HEK293 (cell line): ENCODE results near the gene LRP1.

Experiments
- BCL11A ChIP-seq: fragments of 450-650 bp; formaldehyde crosslinking; IDR thresholded peaks from 2 replicates; pipeline ENCODE4 v1.5.1; 2016; ENCODE audit warnings: low read depth, missing biosample characterization, missing genetic modification characterization
- BCL11B ChIP-seq: fragments of 450-650 bp; formaldehyde crosslinking; IDR thresholded peaks from 2 replicates; pipeline ENCODE4 v1.5.1; 2016; ENCODE audit warnings: low read depth, missing biosample characterization, missing genetic modification characterization
- EGR2 ChIP-seq: fragments of 450-650 bp; formaldehyde crosslinking; IDR thresholded peaks from 2 replicates; pipeline ENCODE4 v1.5.1; 2016; ENCODE audit warnings: low read depth, missing biosample characterization, missing genetic modification characterization
- GFI1B ChIP-seq: fragments of 450-650 bp; formaldehyde crosslinking; IDR thresholded peaks from 2 replicates; pipeline ENCODE4 v1.5.1; 2016; ENCODE audit warnings: missing biosample characterization, missing genetic modification characterization
- KLF10 ChIP-seq: fragments of 450-650 bp; IDR thresholded peaks from 2 replicates; pipeline ENCODE4 v1.5.1; 2018; ENCODE audit warnings: missing biosample characterization, mild to moderate bottlenecking, missing genetic modification characterization
- KLF16 ChIP-seq: fragments of 450-650 bp; formaldehyde crosslinking; IDR thresholded peaks from 2 replicates; pipeline ENCODE4 v1.5.1; 2017; ENCODE audit warnings: missing biosample characterization, missing genetic modification characterization
- KLF9 ChIP-seq: fragments of 450-650 bp; formaldehyde crosslinking; IDR thresholded peaks from 2 replicates; pipeline ENCODE4 v1.5.1; 2016; ENCODE audit warnings: missing biosample characterization, missing genetic modification characterization, low read depth
- MZF1 ChIP-seq: fragments of 450-650 bp; formaldehyde crosslinking; IDR thresholded peaks from 2 replicates; pipeline ENCODE4 v1.5.1; 2017; ENCODE audit warnings: missing biosample characterization, missing genetic modification characterization, borderline replicate concordance
- OSR2 ChIP-seq: fragments of 450-650 bp; formaldehyde crosslinking; IDR thresholded peaks from 2 replicates; pipeline ENCODE4 v1.5.1; 2016; ENCODE audit warnings: missing biosample characterization, missing genetic modification characterization
- SCRT2 ChIP-seq: fragments of 450-650 bp; formaldehyde crosslinking; IDR thresholded peaks from 2 replicates; pipeline ENCODE4 v1.5.1; 2016; ENCODE audit warnings: missing biosample characterization, missing genetic modification characterization
- ZBTB17 ChIP-seq: fragments of 450-650 bp; formaldehyde crosslinking; IDR thresholded peaks from 2 replicates; pipeline ENCODE4 v1.5.1; 2016; ENCODE audit warnings: missing biosample characterization, missing genetic modification characterization
- ZEB2 ChIP-seq: fragments of 450-650 bp; formaldehyde crosslinking; IDR thresholded peaks from 2 replicates; pipeline ENCODE4 v1.5.1; 2016; ENCODE audit warnings: missing biosample characterization, missing genetic modification characterization
- ZFHX2 ChIP-seq: fragments of 450-650 bp; formaldehyde crosslinking; conservative IDR thresholded peaks from 2 replicates; pipeline ENCODE4 v1.5.1; 2016; ENCODE audit warnings: missing biosample characterization, missing genetic modification characterization
- ZFP37 ChIP-seq: fragments of 450-650 bp; formaldehyde crosslinking; IDR thresholded peaks from 2 replicates; pipeline ENCODE4 v1.5.1; 2016; ENCODE audit warnings: missing biosample characterization, missing genetic modification characterization
- ZFP69B ChIP-seq: fragments of 450-650 bp; formaldehyde crosslinking; IDR thresholded peaks from 2 replicates; pipeline ENCODE4 v1.5.1; 2016; ENCODE audit warnings: missing biosample characterization, missing genetic modification characterization
- ZNF133 ChIP-seq: fragments of 450-650 bp; formaldehyde crosslinking; IDR thresholded peaks from 2 replicates; pipeline ENCODE4 v1.5.1; 2016; ENCODE audit warnings: missing biosample characterization, missing genetic modification characterization
- ZNF169 ChIP-seq: fragments of 450-650 bp; formaldehyde crosslinking; IDR thresholded peaks from 2 replicates; pipeline ENCODE4 v1.5.1; 2016; ENCODE audit warnings: missing biosample characterization, missing genetic modification characterization
- ZNF184 ChIP-seq: fragments of 450-650 bp; IDR thresholded peaks from 2 replicates; pipeline ENCODE4 v1.5.1; 2018; ENCODE audit warnings: missing biosample characterization, mild to moderate bottlenecking, missing genetic modification characterization
- ZNF19 ChIP-seq: fragments of 450-650 bp; formaldehyde crosslinking; IDR thresholded peaks from 2 replicates; pipeline ENCODE4; 2016; ENCODE audit warnings: missing biosample characterization, missing genetic modification characterization, low read depth
- ZNF292 ChIP-seq: fragments of 450-650 bp; formaldehyde crosslinking; IDR thresholded peaks from 2 replicates; pipeline ENCODE4 v1.5.1; 2016; ENCODE audit warnings: low read depth, missing biosample characterization, missing genetic modification characterization, borderline replicate concordance
- ZNF366 ChIP-seq: fragments of 450-650 bp; formaldehyde crosslinking; conservative IDR thresholded peaks from 2 replicates; pipeline ENCODE4 v1.5.1; 2016; ENCODE audit warnings: missing biosample characterization, missing genetic modification characterization
- ZNF514 ChIP-seq: fragments of 450-650 bp; formaldehyde crosslinking; IDR thresholded peaks from 2 replicates; pipeline ENCODE4 v1.5.1; 2016; ENCODE audit warnings: missing biosample characterization, missing genetic modification characterization
- ZNF600 ChIP-seq: fragments of 450-650 bp; formaldehyde crosslinking; IDR thresholded peaks from 2 replicates; pipeline ENCODE4 v1.5.1; 2016; ENCODE audit warnings: missing biosample characterization, missing genetic modification characterization
- ZNF623 ChIP-seq: fragments of 450-650 bp; formaldehyde crosslinking; IDR thresholded peaks from 2 replicates; pipeline ENCODE4 v1.5.1; 2016; ENCODE audit warnings: missing biosample characterization, missing genetic modification characterization
- ZNF629 ChIP-seq: fragments of 450-650 bp; formaldehyde crosslinking; IDR thresholded peaks from 2 replicates; pipeline ENCODE4 v1.5.1; 2017; ENCODE audit warnings: missing biosample characterization, missing genetic modification characterization
- ZNF660 ChIP-seq: fragments of 450-650 bp; IDR thresholded peaks from 2 replicates; pipeline ENCODE4 v1.5.1; 2018; ENCODE audit warnings: missing biosample characterization, mild to moderate bottlenecking, missing genetic modification characterization
- ZNF837 ChIP-seq: fragments of 450-650 bp; formaldehyde crosslinking; IDR thresholded peaks from 2 replicates; pipeline ENCODE4 v1.5.1; 2016; ENCODE audit warnings: missing biosample characterization, missing genetic modification characterization
- ZSCAN30 ChIP-seq: fragments of 450-650 bp; IDR thresholded peaks from 2 replicates; pipeline ENCODE4 v1.5.1; 2018; ENCODE audit warnings: missing biosample characterization, mild to moderate bottlenecking, missing genetic modification characterization, moderate library complexity
- TF ChIP-seq, protein P1 (sequence below): fragments of 450-650 bp; formaldehyde crosslinking; IDR thresholded peaks from 2 replicates; pipeline ENCODE4 v1.5.1; 2017; ENCODE audit warnings: missing biosample characterization, missing genetic modification characterization
- TF ChIP-seq, protein P2 (sequence below): fragments of 450-650 bp; formaldehyde crosslinking; IDR thresholded peaks from 2 replicates; pipeline ENCODE4 v1.5.1; 2016; ENCODE audit warnings: missing biosample characterization, missing genetic modification characterization
- TF ChIP-seq, protein P3 (sequence below): fragments of 450-650 bp; formaldehyde crosslinking; IDR thresholded peaks from 2 replicates; pipeline ENCODE4 v1.5.1; 2016; ENCODE audit warnings: missing biosample characterization, missing genetic modification characterization, borderline replicate concordance
- TF ChIP-seq, protein P4 (sequence below): fragments of 450-650 bp; formaldehyde crosslinking; IDR thresholded peaks from 2 replicates; pipeline ENCODE4 v1.5.0; 2017; ENCODE audit warnings: missing biosample characterization, missing genetic modification characterization, borderline replicate concordance

LRP1 gene

DNA sequence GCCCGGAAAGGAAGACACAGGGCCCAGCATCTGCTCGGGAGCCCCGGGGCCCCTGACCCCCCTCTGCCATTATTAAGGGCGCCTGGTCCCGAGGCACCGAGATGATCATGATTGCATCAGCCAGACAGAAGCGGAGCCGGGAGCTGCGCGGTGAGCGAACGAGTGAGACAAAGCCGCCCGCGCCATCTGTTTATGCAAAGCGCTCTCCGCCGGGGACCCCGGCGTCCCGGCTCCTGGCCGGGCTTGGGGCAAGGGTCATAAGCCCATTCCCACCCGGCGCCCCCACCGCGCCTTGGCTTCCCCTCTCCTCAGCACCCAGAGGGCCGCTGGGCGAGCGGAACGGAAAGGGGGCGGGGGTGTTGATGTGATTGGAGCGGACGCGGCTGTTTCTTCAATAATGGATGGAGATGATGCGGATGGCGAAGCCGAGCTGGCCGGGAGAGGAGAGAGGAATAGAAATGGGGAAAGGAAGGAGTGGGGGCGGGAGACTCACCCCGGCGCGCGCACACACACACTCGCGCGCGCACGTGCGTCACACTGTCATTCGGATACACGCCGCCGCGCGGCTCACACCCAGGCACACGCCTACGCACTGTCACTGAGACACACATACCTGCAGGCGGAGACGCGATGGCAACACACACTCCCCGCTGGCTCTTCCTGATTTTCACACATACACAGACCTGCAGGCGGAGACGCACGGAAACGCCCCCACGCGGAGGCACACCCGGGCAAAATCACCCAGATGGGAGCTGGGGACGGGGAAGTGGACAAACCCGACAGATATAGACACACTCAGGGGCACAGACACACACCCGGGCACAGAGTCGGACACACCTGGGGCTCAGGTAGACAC is 112.0 kb downstream of the LRP1 start (continued):
- 0 out of 2 replicates have a peak, but pooled peaks have one; percentile 70 for TF ChIP-seq ZNF184 (tag by site-specific recombination)
- no peak for TF ChIP-seq ZNF169 (tag by site-specific recombination)
- TF ChIP-seq, protein P1, sequence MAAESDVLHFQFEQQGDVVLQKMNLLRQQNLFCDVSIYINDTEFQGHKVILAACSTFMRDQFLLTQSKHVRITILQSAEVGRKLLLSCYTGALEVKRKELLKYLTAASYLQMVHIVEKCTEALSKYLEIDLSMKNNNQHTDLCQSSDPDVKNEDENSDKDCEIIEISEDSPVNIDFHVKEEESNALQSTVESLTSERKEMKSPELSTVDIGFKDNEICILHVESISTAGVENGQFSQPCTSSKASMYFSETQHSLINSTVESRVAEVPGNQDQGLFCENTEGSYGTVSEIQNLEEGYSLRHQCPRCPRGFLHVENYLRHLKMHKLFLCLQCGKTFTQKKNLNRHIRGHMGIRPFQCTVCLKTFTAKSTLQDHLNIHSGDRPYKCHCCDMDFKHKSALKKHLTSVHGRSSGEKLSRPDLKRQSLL (tag by site-specific recombination), result peak; percentile 49; the same call in 1 of the 2 replicates
- TF ChIP-seq ZNF19 (tag by site-specific recombination), result no peak
- peak; percentile 64 for TF ChIP-seq ZBTB17
- peak; percentile 6; the same call in 1 of the 2 replicates for TF ChIP-seq GFI1B (tag by site-specific recombination)
- peak; percentile 57 for TF ChIP-seq ZNF629 (tag by site-specific recombination)
- peak; percentile 51; the same call in 1 of the 2 replicates for TF ChIP-seq ZSCAN30 (tag by site-specific recombination)
- peak; percentile 85; the same call in 1 of the 2 replicates for TF ChIP-seq ZNF660
- TF ChIP-seq EGR2 (tag by site-specific recombination), result peak; percentile 95
- TF ChIP-seq ZFP69B (tag by site-specific recombination), result no peak
- TF ChIP-seq, protein P2, sequence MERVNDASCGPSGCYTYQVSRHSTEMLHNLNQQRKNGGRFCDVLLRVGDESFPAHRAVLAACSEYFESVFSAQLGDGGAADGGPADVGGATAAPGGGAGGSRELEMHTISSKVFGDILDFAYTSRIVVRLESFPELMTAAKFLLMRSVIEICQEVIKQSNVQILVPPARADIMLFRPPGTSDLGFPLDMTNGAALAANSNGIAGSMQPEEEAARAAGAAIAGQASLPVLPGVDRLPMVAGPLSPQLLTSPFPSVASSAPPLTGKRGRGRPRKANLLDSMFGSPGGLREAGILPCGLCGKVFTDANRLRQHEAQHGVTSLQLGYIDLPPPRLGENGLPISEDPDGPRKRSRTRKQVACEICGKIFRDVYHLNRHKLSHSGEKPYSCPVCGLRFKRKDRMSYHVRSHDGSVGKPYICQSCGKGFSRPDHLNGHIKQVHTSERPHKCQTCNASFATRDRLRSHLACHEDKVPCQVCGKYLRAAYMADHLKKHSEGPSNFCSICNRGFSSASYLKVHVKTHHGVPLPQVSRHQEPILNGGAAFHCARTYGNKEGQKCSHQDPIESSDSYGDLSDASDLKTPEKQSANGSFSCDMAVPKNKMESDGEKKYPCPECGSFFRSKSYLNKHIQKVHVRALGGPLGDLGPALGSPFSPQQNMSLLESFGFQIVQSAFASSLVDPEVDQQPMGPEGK (tag by site-specific recombination), result peak; percentile 90
- peak; percentile 16; the same call in 1 of the 2 replicates for TF ChIP-seq KLF10
- TF ChIP-seq BCL11B (tag by site-specific recombination), result peak; percentile 81
- TF ChIP-seq ZNF514 (tag by site-specific recombination), result no peak
- peak; percentile 84 for TF ChIP-seq ZEB2 (tag by site-specific recombination)
- TF ChIP-seq MZF1 (tag by site-specific recombination), result no peak
- TF ChIP-seq ZNF837 (tag by site-specific recombination), result peak; percentile 25; the same call in 1 of the 2 replicates
- TF ChIP-seq OSR2 (tag by site-specific recombination), result peak; percentile 81
- peak; percentile 86 for TF ChIP-seq KLF9 (tag by site-specific recombination)
- no peak for TF ChIP-seq SCRT2
- TF ChIP-seq KLF16 (tag by site-specific recombination), result peak; percentile 70
- no peak for TF ChIP-seq ZNF292 (tag by site-specific recombination)
- TF ChIP-seq ZNF600, result 0 out of 2 replicates have a peak, but pooled peaks have one; percentile 69
- no peak; the same call in 1 of the 2 replicates for TF ChIP-seq ZNF623 (tag by site-specific recombination)
- no peak for TF ChIP-seq ZNF133 (tag by site-specific recombination)
- peak; percentile 92 for TF ChIP-seq ZNF366 (tag by site-specific recombination)
- TF ChIP-seq BCL11A, result peak; percentile 55; the same call in 1 of the 2 replicates
- peak; percentile 10; the same call in 1 of the 2 replicates for TF ChIP-seq ZFP37 (tag by site-specific recombination)
- TF ChIP-seq, protein P3, sequence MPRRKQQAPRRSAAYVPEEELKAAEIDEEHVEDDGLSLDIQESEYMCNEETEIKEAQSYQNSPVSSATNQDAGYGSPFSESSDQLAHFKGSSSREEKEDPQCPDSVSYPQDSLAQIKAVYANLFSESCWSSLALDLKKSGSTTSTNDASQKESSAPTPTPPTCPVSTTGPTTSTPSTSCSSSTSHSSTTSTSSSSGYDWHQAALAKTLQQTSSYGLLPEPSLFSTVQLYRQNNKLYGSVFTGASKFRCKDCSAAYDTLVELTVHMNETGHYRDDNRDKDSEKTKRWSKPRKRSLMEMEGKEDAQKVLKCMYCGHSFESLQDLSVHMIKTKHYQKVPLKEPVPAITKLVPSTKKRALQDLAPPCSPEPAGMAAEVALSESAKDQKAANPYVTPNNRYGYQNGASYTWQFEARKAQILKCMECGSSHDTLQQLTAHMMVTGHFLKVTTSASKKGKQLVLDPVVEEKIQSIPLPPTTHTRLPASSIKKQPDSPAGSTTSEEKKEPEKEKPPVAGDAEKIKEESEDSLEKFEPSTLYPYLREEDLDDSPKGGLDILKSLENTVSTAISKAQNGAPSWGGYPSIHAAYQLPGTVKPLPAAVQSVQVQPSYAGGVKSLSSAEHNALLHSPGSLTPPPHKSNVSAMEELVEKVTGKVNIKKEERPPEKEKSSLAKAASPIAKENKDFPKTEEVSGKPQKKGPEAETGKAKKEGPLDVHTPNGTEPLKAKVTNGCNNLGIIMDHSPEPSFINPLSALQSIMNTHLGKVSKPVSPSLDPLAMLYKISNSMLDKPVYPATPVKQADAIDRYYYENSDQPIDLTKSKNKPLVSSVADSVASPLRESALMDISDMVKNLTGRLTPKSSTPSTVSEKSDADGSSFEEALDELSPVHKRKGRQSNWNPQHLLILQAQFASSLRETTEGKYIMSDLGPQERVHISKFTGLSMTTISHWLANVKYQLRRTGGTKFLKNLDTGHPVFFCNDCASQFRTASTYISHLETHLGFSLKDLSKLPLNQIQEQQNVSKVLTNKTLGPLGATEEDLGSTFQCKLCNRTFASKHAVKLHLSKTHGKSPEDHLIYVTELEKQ (tag by site-specific recombination), result peak; percentile 11; the same call in 1 of the 2 replicates
- TF ChIP-seq, protein P4, sequence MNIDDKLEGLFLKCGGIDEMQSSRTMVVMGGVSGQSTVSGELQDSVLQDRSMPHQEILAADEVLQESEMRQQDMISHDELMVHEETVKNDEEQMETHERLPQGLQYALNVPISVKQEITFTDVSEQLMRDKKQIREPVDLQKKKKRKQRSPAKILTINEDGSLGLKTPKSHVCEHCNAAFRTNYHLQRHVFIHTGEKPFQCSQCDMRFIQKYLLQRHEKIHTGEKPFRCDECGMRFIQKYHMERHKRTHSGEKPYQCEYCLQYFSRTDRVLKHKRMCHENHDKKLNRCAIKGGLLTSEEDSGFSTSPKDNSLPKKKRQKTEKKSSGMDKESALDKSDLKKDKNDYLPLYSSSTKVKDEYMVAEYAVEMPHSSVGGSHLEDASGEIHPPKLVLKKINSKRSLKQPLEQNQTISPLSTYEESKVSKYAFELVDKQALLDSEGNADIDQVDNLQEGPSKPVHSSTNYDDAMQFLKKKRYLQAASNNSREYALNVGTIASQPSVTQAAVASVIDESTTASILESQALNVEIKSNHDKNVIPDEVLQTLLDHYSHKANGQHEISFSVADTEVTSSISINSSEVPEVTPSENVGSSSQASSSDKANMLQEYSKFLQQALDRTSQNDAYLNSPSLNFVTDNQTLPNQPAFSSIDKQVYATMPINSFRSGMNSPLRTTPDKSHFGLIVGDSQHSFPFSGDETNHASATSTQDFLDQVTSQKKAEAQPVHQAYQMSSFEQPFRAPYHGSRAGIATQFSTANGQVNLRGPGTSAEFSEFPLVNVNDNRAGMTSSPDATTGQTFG (tag by site-specific recombination), result no peak
- TF ChIP-seq ZFHX2 (tag by site-specific recombination), result peak; percentile 99
